HG03095 (cell line): Measurements from ENCODE around the gene TMEM179.

Source experiments
- ATAC-seq: cut with Tn5 transposase; IDR thresholded peaks from one replicate; pipeline ENCODE4 v1.9.1; 2021; ENCODE audit warnings: moderate library complexity; ENCODE audit not compliant: unreplicated experiment

The TMEM179 gene

GRCh38 chr14:104600141-104600643 lies 4.4 kb downstream of the TMEM179 start:
- no peak for ATAC-seq

- ATAC-seq: no peak
Measured at GRCh38 chr14:104599446-104599845, 5.1 kb downstream of the TMEM179 start.

GRCh38 chr14:104598910-104599273 lies 5.7 kb downstream of the TMEM179 start:
- no peak for ATAC-seq

- ATAC-seq: no peak
Measured at GRCh38 chr14:104598039-104598909, 6.3 kb downstream of the TMEM179 start.

GRCh38 chr14:104597576-104597975 lies 7.0 kb downstream of the TMEM179 start:
- no peak for ATAC-seq

- ATAC-seq: no peak
Measured at GRCh38 chr14:104596927-104597351, 7.6 kb downstream of the TMEM179 start.

- no peak for ATAC-seq
Measured at GRCh38 chr14:104596451-104596918, 8.1 kb downstream of the TMEM179 start.

GRCh38 chr14:104595911-104596450 lies 8.6 kb downstream of the TMEM179 start:
- ATAC-seq: no peak

- ATAC-seq: no peak
Measured at GRCh38 chr14:104595116-104595675, 9.4 kb downstream of the TMEM179 start.

- no peak for ATAC-seq
Measured at GRCh38 chr14:104594310-104595046, 10.1 kb downstream of the TMEM179 start.

- ATAC-seq: no peak
Measured at GRCh38 chr14:104593710-104594136, 10.8 kb downstream of the TMEM179 start.

GRCh38 chr14:104593241-104593701 lies 11.3 kb downstream of the TMEM179 start:
- no peak for ATAC-seq

GRCh38 chr14:104592785-104593184 lies 11.8 kb downstream of the TMEM179 start:
- ATAC-seq: no peak

GRCh38 chr14:104592292-104592672 lies 12.3 kb downstream of the TMEM179 start:
- ATAC-seq: no peak

GRCh38 chr14:104591506-104592291 lies 12.9 kb downstream of the TMEM179 start:
- ATAC-seq: no peak

GRCh38 chr14:104591031-104591430 lies 13.5 kb downstream of the TMEM179 start:
- no peak for ATAC-seq

GRCh38 chr14:104590240-104590965 lies 14.2 kb downstream of the TMEM179 start:
- no peak for ATAC-seq

GRCh38 chr14:104589338-104590195 lies 15.0 kb downstream of the TMEM179 start:
- no peak for ATAC-seq
